ENCODE measurements around the gene BPIFB2. TPM values are rescaled to one million over a fixed set of nuclear protein-coding genes. Genes with fewer than 3 reads are reported as not detected.
A peak's percentile ranks its signal among the peaks of the same experiment; 100 is the strongest.

The BPIFB2 gene
- total and polyA plus RNA-seq, 10 of the 15 experiments (the other 5 are each of a cell fraction or from before 2014, with no cell fraction given): not detected

- POLR2A ChIA-PET: no interaction called here
- no peak for TF ChIP-seq CBFB (IDR thresholded peaks at IDR 0.05; ENCODE audit: low read depth)
- no peak for TF ChIP-seq POLR2AphosphoS2 (IDR thresholded peaks at IDR 0.05; ENCODE audit: low read depth, low read length)
- TF ChIP-seq BHLHE40 (IDR thresholded peaks at IDR 0.05; ENCODE audit: borderline replicate concordance in 1 of 2, low read depth in 2 of 2, low read length in 1 of 2): no peak
- 0 out of 2 replicates have a peak, but pooled peaks have one; percentile 60 for TF ChIP-seq NFXL1 (IDR thresholded peaks at IDR 0.05; ENCODE audit: borderline replicate concordance)
- BruUV-seq (replicated peaks): no TSS peak
- Histone ChIP-seq H3K27ac (ENCODE audit: control insufficient read depth, insufficient read depth) (no peak overlapping the region), H2AFZ (ENCODE audit: control insufficient read depth, low read depth, low read length) (no peak overlapping the region), H3K9me3 (replicated peaks; ENCODE audit: control insufficient read depth, insufficient read depth, low read length) (no peaks in the 10 kb centered on the region), H3K27me3 (replicated peaks in 1 of 2; ENCODE audit: control insufficient read depth in 2 of 2, insufficient read depth in 2 of 2, low read length in 1 of 2) (no peaks in the 10 kb centered on the region; a peak in 2 of 4 replicates), H3K79me2 (ENCODE audit: control insufficient read depth, insufficient read depth, low read length) (no peaks in the 10 kb centered on the region), H3K9ac (ENCODE audit: control insufficient read depth, insufficient read depth, low read length) (no peak overlapping the region), H3K4me1 (ENCODE audit: control insufficient read depth, insufficient read depth, low read length) (no peaks in the 10 kb centered on the region), H3K4me3 (no peak overlapping the region), H3K36me3 (ENCODE audit: control insufficient read depth in 2 of 2, insufficient read depth in 2 of 2, low read length in 1 of 2) (no peaks in the 10 kb centered on the region), H3K4me2 (ENCODE audit: control insufficient read depth, insufficient read depth) (no peak overlapping the region), H4K20me1 (ENCODE audit: control insufficient read depth, insufficient read depth) (no peaks in the 10 kb centered on the region)
- intact Hi-C loops (cut with micrococcal nuclease; ENCODE audit: unreplicated experiment) (no loop called here), in situ Hi-C loops (cut with MboI) (no loop called here)
- CTCF ChIA-PET: no interaction called here
- RAD21 ChIA-PET (ENCODE audit: unreplicated experiment): no interaction called here
- SMC1A ChIA-PET (ENCODE audit: uncharacterized antibody, unreplicated experiment): no interaction called here
- ATAC-seq (no peak), FAIRE-seq (no peak), DNase-seq (ENCODE audit: low read depth, low spot score) (no peak)
- WGBS (ENCODE audit: insufficient coverage, insufficient replicate concordance, low lambda C conversion rate, missing lambda C conversion rate): 30% methylated on average over 8 of the region's 8 CpGs
Measured at GRCh38 chr20:33010674-33011449, 3.4 kb downstream of the BPIFB2 start.

- FAIRE-seq: no peak
- TF ChIP-seq NFXL1 (IDR thresholded peaks at IDR 0.05; ENCODE audit: borderline replicate concordance) (no peak), BHLHE40 (IDR thresholded peaks at IDR 0.05; ENCODE audit: borderline replicate concordance in 1 of 2, low read depth in 2 of 2, low read length in 1 of 2) (no peak), HDGF (IDR thresholded peaks at IDR 0.05) (no peak), CBX5 (IDR thresholded peaks at IDR 0.05; ENCODE audit: low read depth) (no peak), SMARCA5 (IDR thresholded peaks at IDR 0.05) (no peak), HDAC6 (IDR thresholded peaks at IDR 0.05; ENCODE audit: unreplicated experiment) (no peak), CEBPB (IDR thresholded peaks at IDR 0.05; ENCODE audit: borderline replicate concordance in 1 of 2, low read depth in 2 of 2, low read length in 2 of 2) (no peak), KLF5 (IDR thresholded peaks at IDR 0.05; ENCODE audit: partially characterized antibody) (no peak), CBFB (IDR thresholded peaks at IDR 0.05; ENCODE audit: low read depth) (no peak), SIX5 (IDR thresholded peaks at IDR 0.05; ENCODE audit: low read depth, low read length, severe bottlenecking) (no peak), SUZ12 (IDR thresholded peaks at IDR 0.05; ENCODE audit: unreplicated experiment) (no peak)
Measured at GRCh38 chr20:33012327-33013189, 5.1 kb downstream of the BPIFB2 start.

More at GRCh38 chr20:33012327-33013189, 5.1 kb downstream of the BPIFB2 start:
- H3K4me3 ChIP-seq: no peak overlapping the region
- H3K9me3 ChIP-seq (replicated peaks; ENCODE audit: control insufficient read depth, insufficient read depth, low read length): no peaks in the 10 kb centered on the region
- no peaks in the 10 kb centered on the region for H4K20me1 ChIP-seq (ENCODE audit: control insufficient read depth, insufficient read depth)
- BruUV-seq (replicated peaks): no TSS peak
- H3K4me2 ChIP-seq (ENCODE audit: control insufficient read depth, insufficient read depth): no peak overlapping the region
- intact Hi-C loops (cut with micrococcal nuclease; ENCODE audit: unreplicated experiment): no loop called here
- no peak overlapping the region for H3K9ac ChIP-seq (ENCODE audit: control insufficient read depth, insufficient read depth, low read length)
- ChIA-PET CTCF (interaction anchor here (1.1 kb wide), 1 partner anchor 13 kb away, joined by 3 read pairs; no protein-coding TSS in a partner anchor), POLR2A (no interaction called here), RAD21 (ENCODE audit: unreplicated experiment) (no interaction called here), SMC1A (ENCODE audit: uncharacterized antibody, unreplicated experiment) (no interaction called here)
- ATAC-seq (no peak), DNase-seq (ENCODE audit: low read depth, low spot score) (no peak)
- H3K36me3 ChIP-seq (ENCODE audit: control insufficient read depth in 2 of 2, insufficient read depth in 2 of 2, low read length in 1 of 2): no peaks in the 10 kb centered on the region
- H2AFZ ChIP-seq (ENCODE audit: control insufficient read depth, low read depth, low read length): no peak overlapping the region
- in situ Hi-C loops (cut with MboI): no loop called here
- peaks cover 0 to 1% of the 10 kb centered on the region in 2 experiments; a peak in 3 of 4 replicates for H3K27me3 ChIP-seq (replicated peaks in 1 of 2; ENCODE audit: control insufficient read depth in 2 of 2, insufficient read depth in 2 of 2, low read length in 1 of 2)
- no peaks in the 10 kb centered on the region for H3K79me2 ChIP-seq (ENCODE audit: control insufficient read depth, insufficient read depth, low read length)
- WGBS (ENCODE audit: insufficient coverage, insufficient replicate concordance, low lambda C conversion rate, missing lambda C conversion rate): 49% methylated on average over 15 of the region's 15 CpGs
- no peak overlapping the region for H3K27ac ChIP-seq (ENCODE audit: control insufficient read depth, insufficient read depth)
- H3K4me1 ChIP-seq (ENCODE audit: control insufficient read depth, insufficient read depth, low read length): no peaks in the 10 kb centered on the region

Measured in GM12878 (cell line).